Hepatocyte (in vitro differentiated cells): Measurements from ENCODE around the gene A3GALT2. TPM values are rescaled to one million over a fixed set of nuclear protein-coding genes. Genes with fewer than 3 reads are reported as not detected.

Source experiments
- DNase-seq: peaks from one replicate; pipeline ENCODE4 v3.0.0-alpha.2; 2016; ENCODE audit warnings: low spot score
- H2AFZ ChIP-seq: fragments of 200-600 bp; sonication (generic); 2 replicates; pipeline ENCODE4 v1.6.0; 2016; ENCODE audit warnings: antibody characterized with exemption, mild to moderate bottlenecking
- H3K27ac ChIP-seq: fragments of 200-600 bp; sonication (generic); 2 replicates; pipeline ENCODE4 v1.5.1; 2016; ENCODE audit warnings: mild to moderate bottlenecking
- H3K27me3 ChIP-seq: fragments of 200-600 bp; sonication (generic); 2 replicates; pipeline ENCODE4 v1.6.1; 2016
- H3K36me3 ChIP-seq: fragments of 200-600 bp; sonication (generic); replicated peaks from 2 replicates; pipeline ENCODE4 v1.5.1; 2016; ENCODE audit warnings: low read depth; ENCODE audit not compliant: insufficient read depth
- H3K4me1 ChIP-seq: fragments of 200-600 bp; sonication (generic); 2 replicates; pipeline ENCODE4 v1.5.1; 2016; ENCODE audit warnings: mild to moderate bottlenecking, moderate library complexity; ENCODE audit not compliant: insufficient read depth
- H3K4me2 ChIP-seq: fragments of 200-600 bp; sonication (generic); 2 replicates; pipeline ENCODE4 v1.6.0; 2016
- H3K4me3 ChIP-seq: fragments of 200-600 bp; sonication (generic); 2 replicates; pipeline ENCODE4 v1.5.1; 2016; ENCODE audit warnings: mild to moderate bottlenecking
- H3K79me2 ChIP-seq: fragments of 200-600 bp; sonication (generic); 2 replicates; pipeline ENCODE4 v1.6.0; 2017; ENCODE audit warnings: mild to moderate bottlenecking
- H3K9me2 ChIP-seq: fragments of 200-600 bp; sonication (generic); replicated peaks from 2 replicates; pipeline ENCODE4 v1.6.0; 2017; ENCODE audit warnings: mild to moderate bottlenecking; ENCODE audit not compliant: insufficient read depth
- H3K9me3 ChIP-seq: fragments of 200-600 bp; sonication (generic); 2 replicates; pipeline ENCODE4 v1.5.1; 2016; ENCODE audit warnings: low read depth, mild to moderate bottlenecking
- H4K20me1 ChIP-seq: fragments of 200-600 bp; sonication (generic); 2 replicates; pipeline ENCODE4 v1.6.0; 2016; ENCODE audit warnings: mild to moderate bottlenecking; ENCODE audit not compliant: insufficient read depth, poor library complexity, severe bottlenecking
- EZH2 ChIP-seq: fragments of 200-600 bp; sonication (generic); IDR thresholded peaks from 2 replicates; pipeline ENCODE4 v1.6.1; 2016; ENCODE audit warnings: antibody characterized with exemption, mild to moderate bottlenecking, borderline replicate concordance
- EZH2phosphoT487 ChIP-seq: fragments of 200-600 bp; sonication (generic); IDR thresholded peaks from one replicate; pipeline ENCODE4 v1.6.1; 2018; ENCODE audit warnings: antibody characterized with exemption, mild to moderate bottlenecking, low read depth, moderate library complexity; ENCODE audit not compliant: unreplicated experiment, severe bottlenecking
- WGBS: methylation state at CpG from one replicate; pipeline ENCODE4 v1.1.6; 2016; ENCODE audit warnings: low lambda C conversion rate; ENCODE audit errors: missing lambda C conversion rate; 5-methylcytosine and 5-hydroxymethylcytosine counted together
- polyA plus RNA-seq: library from polyadenylated mRNA; unstranded; fragments of >200 nt; fragmentation: Nextera tagmentation; extraction: Ambion mirVana; gene quantifications from 2 replicates; pipeline ENCODE4 v1.2.1, GENCODE V29; 2016
- total RNA-seq: library from RNA; depleted of rRNA; stranded (reverse); fragments of >200 nt; gene quantifications from 2 replicates; pipeline ENCODE4 v1.2.3, GENCODE V29; 2014
- TF ChIP-seq, protein P1 (sequence below): fragments of 200-600 bp; sonication (generic); IDR thresholded peaks from 2 replicates; pipeline ENCODE4 v1.5.1; 2016; ENCODE audit warnings: antibody characterized with exemption, mild to moderate bottlenecking; ENCODE audit not compliant: poor library complexity

A3GALT2 gene
- total and polyA plus RNA-seq, 2 experiments from 2014 or later, result not detected

- Histone ChIP-seq H3K36me3 (peaks cover 6% of the 10 kb centered on the region), H3K9me2 (no peaks in the 10 kb centered on the region), H4K20me1 (peaks cover 49% of the 10 kb centered on the region), H3K4me2 (no peak overlapping the region), H2AFZ (no peak overlapping the region), H3K27ac (no peak overlapping the region), H3K4me3 (no peak overlapping the region), H3K79me2 (peaks cover 57% of the 10 kb centered on the region), H3K9me3 (no peaks in the 10 kb centered on the region), H3K4me1 (peaks cover 14% of the 10 kb centered on the region), H3K27me3 (no peaks in the 10 kb centered on the region)
- 96% methylated on average over 7 of the region's 7 CpGs for WGBS
- DNase-seq, result no peak
- TF ChIP-seq EZH2, result no peak
- TF ChIP-seq, protein P1, sequence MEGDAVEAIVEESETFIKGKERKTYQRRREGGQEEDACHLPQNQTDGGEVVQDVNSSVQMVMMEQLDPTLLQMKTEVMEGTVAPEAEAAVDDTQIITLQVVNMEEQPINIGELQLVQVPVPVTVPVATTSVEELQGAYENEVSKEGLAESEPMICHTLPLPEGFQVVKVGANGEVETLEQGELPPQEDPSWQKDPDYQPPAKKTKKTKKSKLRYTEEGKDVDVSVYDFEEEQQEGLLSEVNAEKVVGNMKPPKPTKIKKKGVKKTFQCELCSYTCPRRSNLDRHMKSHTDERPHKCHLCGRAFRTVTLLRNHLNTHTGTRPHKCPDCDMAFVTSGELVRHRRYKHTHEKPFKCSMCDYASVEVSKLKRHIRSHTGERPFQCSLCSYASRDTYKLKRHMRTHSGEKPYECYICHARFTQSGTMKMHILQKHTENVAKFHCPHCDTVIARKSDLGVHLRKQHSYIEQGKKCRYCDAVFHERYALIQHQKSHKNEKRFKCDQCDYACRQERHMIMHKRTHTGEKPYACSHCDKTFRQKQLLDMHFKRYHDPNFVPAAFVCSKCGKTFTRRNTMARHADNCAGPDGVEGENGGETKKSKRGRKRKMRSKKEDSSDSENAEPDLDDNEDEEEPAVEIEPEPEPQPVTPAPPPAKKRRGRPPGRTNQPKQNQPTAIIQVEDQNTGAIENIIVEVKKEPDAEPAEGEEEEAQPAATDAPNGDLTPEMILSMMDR, result no peak
- no peak for TF ChIP-seq EZH2phosphoT487
Measured at GRCh38 chr1:33330906-33331305, 10.0 kb upstream of the A3GALT2 start.

- H3K79me2 ChIP-seq, result peaks cover 52% of the 10 kb centered on the region
Measured at GRCh38 chr1:33330361-33330890, 9.5 kb upstream of the A3GALT2 start.

DNA sequence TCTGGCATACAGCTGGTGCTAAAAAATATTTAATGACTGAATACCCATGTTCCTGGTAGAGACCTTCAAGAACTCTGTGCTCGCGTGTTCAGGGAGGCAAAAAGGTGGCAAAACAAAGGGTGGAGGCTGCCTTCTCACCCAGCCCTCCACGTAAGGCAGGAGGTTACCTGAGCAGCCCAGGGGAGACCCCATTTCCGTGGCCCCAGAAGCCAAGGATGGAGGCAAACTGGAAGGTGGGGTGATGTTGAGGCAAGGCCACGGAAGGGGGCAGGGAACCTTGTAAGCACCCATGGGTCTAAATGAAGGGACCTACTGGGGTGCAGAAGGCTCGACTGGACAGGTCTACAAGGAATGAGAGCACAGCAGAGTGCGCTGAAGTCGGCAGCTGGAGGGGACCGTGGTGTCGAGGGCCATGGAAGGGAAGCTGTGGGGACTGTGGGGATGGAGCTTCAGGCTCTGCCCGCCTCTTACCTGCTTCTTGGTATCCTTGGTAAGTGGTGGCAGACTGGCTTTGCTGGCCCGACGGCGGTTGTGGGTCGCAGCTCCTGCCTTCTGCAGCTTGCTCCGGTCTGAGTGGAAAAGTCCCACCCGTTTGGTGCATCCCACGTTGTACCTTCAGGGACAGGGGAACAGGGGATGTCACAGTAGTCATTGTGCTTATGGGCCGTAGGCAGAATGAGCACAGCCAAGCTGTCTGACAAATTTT lies 8.9 kb upstream of the A3GALT2 start:
- Histone ChIP-seq H3K79me2 (peaks cover 45% of the 10 kb centered on the region), H2AFZ (no peak overlapping the region), H3K27ac (no peak overlapping the region), H3K4me3 (no peak overlapping the region), H3K9me2 (no peaks in the 10 kb centered on the region), H3K4me1 (peaks cover 8% of the 10 kb centered on the region), H3K27me3 (no peaks in the 10 kb centered on the region), H4K20me1 (peaks cover 38% of the 10 kb centered on the region), H3K4me2 (no peak overlapping the region), H3K36me3 (peaks cover 10% of the 10 kb centered on the region), H3K9me3 (no peaks in the 10 kb centered on the region)
- TF ChIP-seq EZH2phosphoT487, result no peak
- TF ChIP-seq, protein P1, result no peak
- no peak for TF ChIP-seq EZH2
- DNase-seq, result no peak
- 93% methylated on average over 19 of the region's 19 CpGs for WGBS

More at GRCh38 chr1:33330361-33330890, 9.5 kb upstream of the A3GALT2 start:
- H3K36me3 ChIP-seq, result peaks cover 10% of the 10 kb centered on the region
- peaks cover 44% of the 10 kb centered on the region for H4K20me1 ChIP-seq
- no peak for TF ChIP-seq EZH2phosphoT487
- TF ChIP-seq, protein P1, result no peak
- no peak for TF ChIP-seq EZH2
- no peaks in the 10 kb centered on the region for H3K9me2 ChIP-seq
- WGBS, result 86% methylated on average over 3 of the region's 3 CpGs
- no peak overlapping the region for H3K4me3 ChIP-seq
- no peaks in the 10 kb centered on the region for H3K27me3 ChIP-seq
- no peaks in the 10 kb centered on the region for H3K9me3 ChIP-seq
- H3K4me1 ChIP-seq, result peaks cover 14% of the 10 kb centered on the region
- no peak overlapping the region for H3K27ac ChIP-seq
- H2AFZ ChIP-seq, result no peak overlapping the region
- no peak overlapping the region for H3K4me2 ChIP-seq
- DNase-seq, result no peak
